HG03280 (cell line): Measurements from ENCODE around the gene LIG4.

Experiments used
- ATAC-seq: cut with Tn5 transposase; IDR thresholded peaks from one replicate; pipeline ENCODE4 v1.9.1; 2021; ENCODE audit warnings: mild to moderate bottlenecking, moderate library complexity; ENCODE audit not compliant: unreplicated experiment

LIG4 gene

GRCh38 chr13:108194435-108194936 is 20.9 kb downstream of the LIG4 start:
- ATAC-seq, result no peak

GRCh38 chr13:108193806-108194205 is 21.5 kb downstream of the LIG4 start:
- ATAC-seq, result no peak

- no peak for ATAC-seq
These were observed 24.4 kb downstream of the LIG4 start for GRCh38 chr13:108190897-108191296.

- no peak for ATAC-seq
These were observed 27.1 kb downstream of the LIG4 start for GRCh38 chr13:108188260-108188659.

GRCh38 chr13:108185223-108185622 is 30.1 kb downstream of the LIG4 start:
- no peak for ATAC-seq

GRCh38 chr13:108182652-108183051 is 32.7 kb downstream of the LIG4 start:
- no peak for ATAC-seq

- ATAC-seq, result no peak
These were observed 37.3 kb downstream of the LIG4 start for GRCh38 chr13:108178078-108178477.

GRCh38 chr13:108176685-108177274 is 38.6 kb downstream of the LIG4 start:
- peak; percentile 65 for ATAC-seq

GRCh38 chr13:108168929-108169328 is 46.4 kb downstream of the LIG4 start:
- ATAC-seq, result no peak

- ATAC-seq, result no peak
These were observed 49.3 kb downstream of the LIG4 start for GRCh38 chr13:108166078-108166477.

- no peak for ATAC-seq
These were observed 56.6 kb downstream of the LIG4 start for GRCh38 chr13:108158746-108159145.
